OCI-LY3 (cell line): Measurements from ENCODE around the gene CFAP20.

Experiments used
- EZH2phosphoT487 ChIP-seq: fragments of 200-600 bp; shearing (Covaris generic); IDR thresholded peaks from 2 replicates; pipeline ENCODE4 v1.6.1; 2018; ENCODE audit warnings: antibody characterized with exemption, mixed run types, low read depth
- TF ChIP-seq, protein P1 (sequence below): fragments of 200-600, 300-600 bp; sonication (generic); IDR thresholded peaks from 2 replicates; pipeline ENCODE4 v1.5.1; 2014; ENCODE audit warnings: antibody characterized with exemption, low read length, low read depth

DNA sequence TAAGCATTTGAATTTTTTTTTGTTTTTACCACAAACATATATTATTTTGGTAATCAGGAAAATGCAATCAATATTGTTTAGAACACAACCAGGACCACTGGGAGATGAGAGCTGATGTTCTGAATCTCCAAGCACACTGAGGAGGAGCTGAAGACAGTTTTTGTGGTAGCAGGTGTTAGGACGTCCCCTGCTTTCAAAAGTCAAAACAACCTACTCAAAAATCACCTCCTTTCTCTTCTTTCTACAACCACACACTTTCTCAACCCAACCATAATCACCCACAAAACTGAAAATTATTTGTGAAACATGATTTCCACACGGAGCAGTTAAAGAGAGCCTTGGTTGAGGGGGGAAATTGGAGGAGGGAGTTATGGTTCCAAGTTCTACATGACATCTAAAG is 26.7 kb upstream of the CFAP20 start:
- TF ChIP-seq, protein P1, sequence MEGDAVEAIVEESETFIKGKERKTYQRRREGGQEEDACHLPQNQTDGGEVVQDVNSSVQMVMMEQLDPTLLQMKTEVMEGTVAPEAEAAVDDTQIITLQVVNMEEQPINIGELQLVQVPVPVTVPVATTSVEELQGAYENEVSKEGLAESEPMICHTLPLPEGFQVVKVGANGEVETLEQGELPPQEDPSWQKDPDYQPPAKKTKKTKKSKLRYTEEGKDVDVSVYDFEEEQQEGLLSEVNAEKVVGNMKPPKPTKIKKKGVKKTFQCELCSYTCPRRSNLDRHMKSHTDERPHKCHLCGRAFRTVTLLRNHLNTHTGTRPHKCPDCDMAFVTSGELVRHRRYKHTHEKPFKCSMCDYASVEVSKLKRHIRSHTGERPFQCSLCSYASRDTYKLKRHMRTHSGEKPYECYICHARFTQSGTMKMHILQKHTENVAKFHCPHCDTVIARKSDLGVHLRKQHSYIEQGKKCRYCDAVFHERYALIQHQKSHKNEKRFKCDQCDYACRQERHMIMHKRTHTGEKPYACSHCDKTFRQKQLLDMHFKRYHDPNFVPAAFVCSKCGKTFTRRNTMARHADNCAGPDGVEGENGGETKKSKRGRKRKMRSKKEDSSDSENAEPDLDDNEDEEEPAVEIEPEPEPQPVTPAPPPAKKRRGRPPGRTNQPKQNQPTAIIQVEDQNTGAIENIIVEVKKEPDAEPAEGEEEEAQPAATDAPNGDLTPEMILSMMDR: no peak
- TF ChIP-seq EZH2phosphoT487: no peak
